Hindlimb muscle (tissue), 1 donor: Measurements from ENCODE around the gene GPRIN1. TPM values are rescaled to one million over a fixed set of nuclear protein-coding genes. Genes with fewer than 3 reads are reported as not detected.
"Not testable (repeated sequence)": the region's sequence is repeated elsewhere in the genome, so short reads cannot be mapped to it uniquely, and the experiment has no call there.

Experiments
- DNase-seq: peaks from one replicate; pipeline ENCODE4 v3.0.0-alpha.2; 2013
- polyA plus RNA-seq: library from polyadenylated mRNA; unstranded; fragments of 120-200 nt; gene quantifications from one replicate; pipeline ENCODE4 v1.2.1, GENCODE V29; 2013; ENCODE audit not compliant: insufficient read length

GPRIN1 gene
- polyA plus RNA-seq, 1 donor, result 0.75 TPM

GRCh38 chr5:176596689-176597416 is 13.1 kb downstream of the GPRIN1 start:
- DNase-seq, result peak; percentile 38

GRCh38 chr5:176596069-176596644 is 13.8 kb downstream of the GPRIN1 start:
- no peak for DNase-seq

- DNase-seq, result no peak
Observed at GRCh38 chr5:176595386-176595943, 14.5 kb downstream of the GPRIN1 start.

GRCh38 chr5:176594554-176594953 is 15.4 kb downstream of the GPRIN1 start:
- DNase-seq, result no peak

- no peak for DNase-seq
Observed at GRCh38 chr5:176593273-176593869, 16.6 kb downstream of the GPRIN1 start.

- no peak for DNase-seq
Observed at GRCh38 chr5:176592573-176592972, 17.4 kb downstream of the GPRIN1 start.

GRCh38 chr5:176591667-176592066 is 18.3 kb downstream of the GPRIN1 start:
- not testable (repeated sequence) for DNase-seq

GRCh38 chr5:176590035-176590717 is 19.8 kb downstream of the GPRIN1 start:
- DNase-seq, result no peak

- no peak for DNase-seq
Observed at GRCh38 chr5:176589039-176589769, 20.8 kb downstream of the GPRIN1 start.

- no peak for DNase-seq
Observed at GRCh38 chr5:176588297-176588696, 21.7 kb downstream of the GPRIN1 start.

- no peak for DNase-seq
Observed at GRCh38 chr5:176587398-176587797, 22.6 kb downstream of the GPRIN1 start.

GRCh38 chr5:176583076-176583475 is 26.9 kb downstream of the GPRIN1 start:
- no peak for DNase-seq

GRCh38 chr5:176581361-176581760 is 28.6 kb downstream of the GPRIN1 start:
- DNase-seq, result no peak

- no peak for DNase-seq
Observed at GRCh38 chr5:176579323-176579722, 30.6 kb downstream of the GPRIN1 start.

- DNase-seq, result peak; percentile 20
Observed at GRCh38 chr5:176578391-176578808, 31.6 kb downstream of the GPRIN1 start.

- DNase-seq, result no peak
Observed at GRCh38 chr5:176577312-176578176, 32.4 kb downstream of the GPRIN1 start.

- DNase-seq, result no peak
Observed at GRCh38 chr5:176575488-176576422, 34.2 kb downstream of the GPRIN1 start.

GRCh38 chr5:176575066-176575465 is 34.9 kb downstream of the GPRIN1 start:
- no peak for DNase-seq

- DNase-seq, result no peak
Observed at GRCh38 chr5:176574297-176574591, 35.7 kb downstream of the GPRIN1 start.

- DNase-seq, result peak; percentile 32
Observed at GRCh38 chr5:176573564-176574296, 36.2 kb downstream of the GPRIN1 start.
